T-helper 1 cell treated with Interleukin-12 subunit alpha and Interleukin-12 subunit beta and Interleukin-4 antibody, amounts not matched to agents 30 μg/mL and 1 μg/mL, for 36 hours (primary cell): Measurements from ENCODE around the gene ACSL4.
"Not testable (repeated sequence)": the region's sequence is repeated elsewhere in the genome, so short reads cannot be mapped to it uniquely, and the experiment has no call there.

Experiments used
- H3K27ac Mint-ChIP-seq: one replicate; pipeline ENCODE4 v1.8.0; 2021; ENCODE audit warnings: mild to moderate bottlenecking, mixed read lengths
- H3K27me3 Mint-ChIP-seq: one replicate; pipeline ENCODE4 v1.8.0; 2021; ENCODE audit warnings: low read depth, mixed read lengths
- H3K36me3 Mint-ChIP-seq: one replicate; pipeline ENCODE4 v1.8.0; 2021; ENCODE audit warnings: low read depth, mixed read lengths
- H3K4me1 Mint-ChIP-seq: one replicate; pipeline ENCODE4 v1.8.0; 2021; ENCODE audit warnings: low read depth, mixed read lengths
- H3K4me3 Mint-ChIP-seq: one replicate; pipeline ENCODE4 v1.8.0; 2021; ENCODE audit warnings: mild to moderate bottlenecking, moderate library complexity, mixed read lengths
- H3K9me3 Mint-ChIP-seq: one replicate; pipeline ENCODE4 v1.8.0; 2021; ENCODE audit warnings: mixed read lengths

The ACSL4 gene

DNA sequence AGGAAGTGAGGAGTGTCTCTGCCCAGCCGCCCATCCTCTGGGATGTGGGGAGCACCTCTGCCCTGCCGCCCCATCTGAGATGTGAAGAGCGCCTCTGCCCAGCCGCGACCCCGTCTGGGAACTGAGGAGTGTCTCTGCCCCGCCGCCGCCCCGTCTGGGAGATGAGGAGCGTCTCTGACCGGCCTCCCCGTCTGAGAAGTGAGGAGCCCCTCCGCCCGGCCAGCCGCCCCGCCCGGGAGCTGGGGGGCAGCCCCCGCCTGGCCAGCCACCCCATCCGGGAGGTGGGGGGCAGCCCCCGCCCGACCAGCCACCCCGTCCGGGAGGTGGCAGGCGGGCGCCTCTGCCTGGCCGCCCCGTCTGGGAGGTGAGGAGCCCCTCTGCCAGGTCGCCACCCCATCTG is 61.9 kb downstream of the ACSL4 start:
- not testable (repeated sequence) for H3K27me3 Mint-ChIP-seq, H3K4me1 Mint-ChIP-seq, H3K9me3 Mint-ChIP-seq, H3K4me3 Mint-ChIP-seq, H3K27ac Mint-ChIP-seq
- H3K36me3 Mint-ChIP-seq = peaks cover 17% of the 10 kb centered on the region

DNA sequence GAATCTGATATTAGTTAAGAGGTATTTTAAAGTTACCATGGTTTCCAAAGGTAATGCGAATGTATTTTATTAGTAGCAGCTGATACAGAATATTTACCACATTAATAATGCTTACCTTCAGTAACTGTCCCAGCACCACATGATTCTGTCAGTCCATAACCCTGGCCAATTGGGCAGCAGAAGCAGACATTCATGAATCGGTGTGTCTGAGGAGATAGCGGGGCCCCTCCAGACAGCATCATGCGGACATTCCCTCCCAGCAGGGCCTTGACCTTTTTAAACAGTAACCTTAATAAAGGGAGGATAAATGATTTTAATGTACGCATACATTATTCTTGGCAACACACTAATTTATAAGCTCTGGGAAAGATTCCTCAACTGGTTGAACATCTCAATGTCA is 65.1 kb downstream of the ACSL4 start:
- no peaks in the 10 kb centered on the region for H3K4me1 Mint-ChIP-seq
- H3K36me3 Mint-ChIP-seq = peaks cover 34% of the 10 kb centered on the region
- H3K27me3 Mint-ChIP-seq = no peaks in the 10 kb centered on the region
- H3K27ac Mint-ChIP-seq = no peak overlapping the region
- H3K4me3 Mint-ChIP-seq = no peak overlapping the region
- H3K9me3 Mint-ChIP-seq = no peaks in the 10 kb centered on the region

DNA sequence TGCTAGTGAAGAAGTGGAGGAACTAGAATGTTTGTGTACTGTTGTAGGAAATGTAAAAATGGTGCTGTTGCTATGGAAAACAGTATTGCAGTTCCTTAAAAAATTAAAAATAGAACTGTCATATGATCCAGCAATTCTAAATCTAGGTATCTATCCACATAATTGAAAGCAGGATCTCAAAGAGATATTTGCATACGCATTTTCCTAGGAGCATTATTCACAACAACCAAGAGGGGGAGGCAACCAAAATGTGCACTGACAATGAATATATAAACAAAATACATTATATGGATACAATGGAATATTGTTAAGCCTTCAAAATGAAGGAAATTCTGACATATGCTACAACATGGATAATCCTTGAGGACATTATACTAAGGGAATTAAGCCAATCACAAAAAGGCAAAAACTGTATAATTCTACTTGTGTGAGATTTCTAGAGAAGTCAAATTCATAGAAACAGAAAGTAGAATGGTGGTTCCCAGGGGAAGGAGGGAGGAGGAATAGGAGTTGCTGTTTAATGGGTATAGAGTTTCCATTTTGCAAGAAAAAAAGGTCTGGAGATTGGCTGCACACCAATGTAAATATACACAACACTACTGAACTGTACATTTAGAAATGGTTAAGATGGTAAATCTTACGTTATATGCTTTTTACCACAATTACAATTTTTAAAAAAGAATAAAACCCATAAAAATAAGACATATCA is 72.5 kb downstream of the ACSL4 start:
- H3K27ac Mint-ChIP-seq = no peak overlapping the region
- H3K9me3 Mint-ChIP-seq = peaks cover 10% of the 10 kb centered on the region
- H3K27me3 Mint-ChIP-seq = no peaks in the 10 kb centered on the region
- H3K36me3 Mint-ChIP-seq = peaks cover 58% of the 10 kb centered on the region
- peaks cover 3% of the 10 kb centered on the region for H3K4me1 Mint-ChIP-seq
- H3K4me3 Mint-ChIP-seq = no peak overlapping the region

DNA sequence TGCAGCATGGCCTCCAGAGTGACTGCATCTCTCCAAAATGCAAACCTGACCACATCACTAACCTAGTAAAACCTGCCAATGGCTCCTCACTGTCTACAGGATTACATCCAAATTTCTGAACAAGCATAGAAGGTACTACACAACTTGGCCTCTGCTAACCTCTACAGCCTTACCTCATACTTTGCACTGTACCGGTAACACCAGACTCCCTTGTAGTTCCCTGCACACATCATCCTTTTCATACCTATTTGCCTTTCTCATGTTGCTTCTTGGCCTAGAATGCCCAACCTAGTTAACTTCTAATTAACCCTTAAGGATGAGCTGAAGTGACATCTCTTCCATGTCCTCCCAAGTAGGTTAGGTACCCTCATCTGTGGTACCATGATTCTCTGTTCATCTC is 74.7 kb downstream of the ACSL4 start:
- peaks cover 52% of the 10 kb centered on the region for H3K36me3 Mint-ChIP-seq
- no peak overlapping the region for H3K27ac Mint-ChIP-seq
- no peak overlapping the region for H3K4me3 Mint-ChIP-seq
- peaks cover 3% of the 10 kb centered on the region for H3K4me1 Mint-ChIP-seq
- H3K27me3 Mint-ChIP-seq = no peaks in the 10 kb centered on the region
- peaks cover 10% of the 10 kb centered on the region for H3K9me3 Mint-ChIP-seq

DNA sequence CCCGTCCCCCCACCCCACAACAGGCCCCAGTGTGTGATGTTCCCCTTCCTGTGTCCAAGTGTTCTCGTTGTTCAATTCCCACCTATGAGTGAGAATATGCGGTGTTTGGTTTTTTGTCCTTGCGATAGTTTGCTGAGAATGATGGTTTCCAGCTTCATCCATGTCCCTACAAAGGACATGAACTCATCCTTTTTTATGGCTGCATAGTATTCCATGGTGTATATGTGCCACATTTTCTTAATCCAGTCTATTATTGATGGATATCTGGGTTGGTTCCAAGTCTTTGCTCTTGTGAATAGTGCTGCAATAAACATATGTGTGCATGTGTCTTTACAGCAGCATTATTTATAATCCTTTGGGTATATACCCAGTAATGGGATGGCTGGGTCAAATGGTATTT is 75.7 kb downstream of the ACSL4 start:
- H3K36me3 Mint-ChIP-seq = peaks cover 46% of the 10 kb centered on the region
- not testable (repeated sequence) for H3K4me1 Mint-ChIP-seq, H3K27ac Mint-ChIP-seq, H3K4me3 Mint-ChIP-seq, H3K27me3 Mint-ChIP-seq, H3K9me3 Mint-ChIP-seq

DNA sequence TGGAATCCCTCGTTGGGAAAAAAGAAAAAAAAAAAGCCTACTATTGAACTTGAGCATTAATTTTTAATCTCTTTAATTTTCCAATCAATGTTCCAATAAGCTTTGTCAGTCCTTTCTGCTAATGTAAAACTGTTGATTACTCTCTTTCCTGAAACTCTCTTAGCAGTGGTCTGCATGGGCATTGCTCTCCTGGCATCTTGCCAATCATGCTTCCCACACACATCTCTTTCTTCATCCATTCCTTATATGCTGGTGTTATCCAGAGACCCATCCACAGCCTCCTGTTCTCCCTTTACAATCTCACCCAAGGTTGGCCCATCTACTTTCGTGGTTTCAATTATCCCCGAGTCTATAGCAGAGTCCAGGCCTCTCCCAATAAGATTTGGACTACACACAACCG is 76.3 kb downstream of the ACSL4 start:
- Mint-ChIP-seq H3K4me1 (peaks cover 3% of the 10 kb centered on the region), H3K36me3 (peaks cover 43% of the 10 kb centered on the region), H3K27me3 (no peaks in the 10 kb centered on the region), H3K4me3 (no peak overlapping the region), H3K9me3 (peaks cover 10% of the 10 kb centered on the region), H3K27ac (no peak overlapping the region)

DNA sequence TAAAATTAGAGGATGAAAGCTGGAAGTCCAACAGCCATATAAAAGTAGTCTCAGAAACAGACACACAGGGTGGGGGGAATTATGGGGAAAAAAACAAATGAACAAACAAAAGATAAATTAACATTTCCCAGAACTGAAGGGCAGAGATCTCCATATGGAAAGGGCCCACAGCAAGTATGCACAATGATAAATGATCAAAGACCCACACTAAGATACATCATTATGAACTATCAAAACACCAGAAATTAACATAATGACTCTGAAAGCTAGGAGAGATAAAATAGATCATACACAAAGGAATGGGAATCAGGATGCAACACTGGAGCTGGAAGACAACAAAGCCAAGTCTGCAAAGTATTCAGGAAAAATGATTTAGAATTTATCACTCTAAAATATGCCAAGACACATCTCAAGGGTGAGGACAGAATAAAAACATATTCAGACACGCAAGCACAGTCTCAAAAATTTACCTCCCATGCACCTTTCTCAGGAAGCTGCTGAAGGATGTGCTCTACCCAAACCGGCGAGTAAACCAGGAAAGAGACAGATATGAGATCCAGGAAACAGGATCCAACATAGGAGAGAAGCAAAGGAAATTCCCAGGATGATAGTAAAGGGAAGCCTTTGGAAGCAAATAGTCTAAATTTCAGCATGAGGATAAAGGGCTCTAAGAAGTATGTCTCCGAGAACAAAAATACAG is 77.4 kb downstream of the ACSL4 start:
- Mint-ChIP-seq H3K4me1 (peaks cover 3% of the 10 kb centered on the region), H3K36me3 (peaks cover 41% of the 10 kb centered on the region), H3K4me3 (no peak overlapping the region), H3K27me3 (no peaks in the 10 kb centered on the region), H3K27ac (no peak overlapping the region), H3K9me3 (peaks cover 10% of the 10 kb centered on the region)

DNA sequence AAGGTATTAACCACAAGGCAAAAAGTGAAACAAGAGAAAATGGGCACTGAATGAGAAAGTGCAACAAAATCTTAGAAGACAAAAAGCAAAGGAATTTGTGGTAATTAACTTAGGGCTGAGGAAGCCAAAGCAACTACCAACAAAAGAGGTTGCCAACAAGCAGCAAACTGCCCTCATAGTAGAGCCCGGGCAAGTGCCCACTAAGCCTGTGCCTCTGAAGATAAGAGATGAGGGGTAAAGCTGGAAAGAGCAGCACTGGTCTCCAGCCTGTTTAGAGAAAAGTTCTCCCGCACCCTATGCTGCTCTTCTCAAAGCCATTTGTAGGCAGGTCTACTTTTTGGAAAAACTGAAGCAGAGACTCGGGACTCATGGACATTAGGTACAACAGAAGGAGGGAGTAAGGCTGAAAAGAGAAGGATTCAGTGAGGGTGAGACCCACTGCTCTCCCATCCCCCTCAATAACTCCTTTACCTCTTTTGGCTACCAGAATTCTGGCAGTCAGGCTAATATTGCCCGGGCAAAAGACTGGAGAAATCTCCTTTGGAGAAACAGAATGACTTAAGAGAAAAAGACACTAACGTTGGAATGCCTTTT is 78.4 kb downstream of the ACSL4 start:
- no peak overlapping the region for H3K4me3 Mint-ChIP-seq
- H3K9me3 Mint-ChIP-seq = peaks cover 10% of the 10 kb centered on the region
- H3K4me1 Mint-ChIP-seq = peaks cover 3% of the 10 kb centered on the region
- no peaks in the 10 kb centered on the region for H3K27me3 Mint-ChIP-seq
- H3K27ac Mint-ChIP-seq = no peak overlapping the region
- H3K36me3 Mint-ChIP-seq = peaks cover 32% of the 10 kb centered on the region

DNA sequence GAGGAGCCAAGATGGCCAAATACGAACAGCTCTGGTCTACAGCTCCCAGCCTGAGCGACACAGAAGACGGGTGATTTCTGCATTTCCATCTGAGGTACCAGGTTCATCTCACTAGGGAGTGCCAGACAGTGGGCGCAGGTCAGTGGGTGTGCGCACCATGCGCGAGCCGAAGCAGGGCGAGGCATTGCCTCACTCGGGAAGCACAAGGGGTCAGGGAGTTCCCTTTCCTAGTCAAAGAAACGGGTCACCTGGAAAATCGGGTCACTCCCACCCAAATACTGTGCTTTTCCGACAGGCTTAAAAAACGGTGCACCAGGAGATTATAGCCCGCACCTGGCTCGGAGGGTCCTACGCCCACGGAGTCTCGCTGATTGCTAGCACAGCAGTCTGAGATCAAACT is 88.4 kb downstream of the ACSL4 start:
- H3K4me3 Mint-ChIP-seq, H3K27ac Mint-ChIP-seq, H3K27me3 Mint-ChIP-seq, H3K4me1 Mint-ChIP-seq, H3K9me3 Mint-ChIP-seq: not testable (repeated sequence)
- H3K36me3 Mint-ChIP-seq = peaks cover 12% of the 10 kb centered on the region

DNA sequence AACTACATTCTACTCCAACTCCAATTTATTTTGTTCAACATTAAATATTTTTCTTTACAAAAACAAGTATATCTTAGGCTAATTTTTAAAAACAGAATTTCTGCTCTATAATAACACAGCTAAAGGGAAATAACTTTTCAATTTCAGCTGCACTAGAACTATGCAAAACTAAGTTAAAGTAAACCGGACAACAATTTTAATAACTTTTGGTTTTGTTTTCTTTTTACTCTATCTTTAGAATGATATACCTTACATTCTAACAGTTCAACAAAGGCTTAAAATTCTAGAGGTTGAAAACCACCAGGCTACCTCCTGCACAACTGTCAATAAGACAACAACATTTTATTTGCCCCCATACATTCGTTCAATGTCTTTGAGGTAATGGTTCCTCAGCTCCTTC is 89.4 kb downstream of the ACSL4 start:
- Mint-ChIP-seq H3K9me3 (no peaks in the 10 kb centered on the region), H3K27me3 (no peaks in the 10 kb centered on the region), H3K4me3 (no peak overlapping the region), H3K27ac (no peak overlapping the region), H3K36me3 (peaks cover 12% of the 10 kb centered on the region), H3K4me1 (peaks cover 13% of the 10 kb centered on the region)

DNA sequence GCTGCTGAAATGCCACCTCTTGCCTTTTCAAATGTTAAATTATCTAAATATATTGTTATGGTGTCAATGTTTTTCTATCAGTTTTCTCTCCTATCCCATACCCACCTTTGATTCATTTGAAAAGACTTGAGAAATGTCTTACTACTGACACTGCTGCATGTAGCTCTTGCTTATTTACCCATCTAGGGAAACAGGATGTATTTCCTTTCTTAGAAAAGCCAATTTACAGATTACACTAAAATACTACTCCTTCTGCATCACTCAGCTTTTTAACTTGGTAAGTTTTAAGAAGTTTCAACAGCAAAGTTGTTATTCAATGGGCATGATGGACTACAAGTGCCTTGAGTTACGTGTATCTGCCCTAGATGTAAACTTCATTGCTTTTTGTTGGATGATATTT is 94.9 kb downstream of the ACSL4 start:
- H3K36me3 Mint-ChIP-seq = peaks cover 18% of the 10 kb centered on the region
- peak overlapping the region; percentile 12 for H3K4me3 Mint-ChIP-seq
- no peaks in the 10 kb centered on the region for H3K27me3 Mint-ChIP-seq
- H3K4me1 Mint-ChIP-seq = peaks cover 22% of the 10 kb centered on the region
- no peaks in the 10 kb centered on the region for H3K9me3 Mint-ChIP-seq
- peak overlapping the region; percentile 83 for H3K27ac Mint-ChIP-seq

DNA sequence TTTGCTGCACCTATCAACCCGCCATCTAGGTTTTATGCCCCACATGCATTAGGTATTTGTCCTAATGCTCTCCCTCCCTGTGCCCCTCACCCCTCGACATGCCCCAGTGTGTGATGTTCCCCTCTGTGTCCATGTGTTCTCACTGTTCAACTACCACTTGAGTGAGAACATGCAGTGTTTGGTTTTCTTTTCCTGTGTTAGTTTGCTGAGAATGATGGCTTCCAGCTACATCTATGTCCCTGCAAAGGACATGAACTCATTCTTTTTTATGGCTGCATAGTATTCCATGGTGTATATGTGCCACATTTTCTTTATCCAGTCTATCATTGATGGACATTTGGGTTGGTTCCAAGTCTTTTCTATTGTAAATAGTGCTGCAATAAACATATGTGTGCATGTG is 95.6 kb downstream of the ACSL4 start:
- peaks cover 22% of the 10 kb centered on the region for H3K4me1 Mint-ChIP-seq
- not testable (repeated sequence) for H3K27ac Mint-ChIP-seq, H3K27me3 Mint-ChIP-seq, H3K4me3 Mint-ChIP-seq, H3K9me3 Mint-ChIP-seq
- H3K36me3 Mint-ChIP-seq = peaks cover 18% of the 10 kb centered on the region

DNA sequence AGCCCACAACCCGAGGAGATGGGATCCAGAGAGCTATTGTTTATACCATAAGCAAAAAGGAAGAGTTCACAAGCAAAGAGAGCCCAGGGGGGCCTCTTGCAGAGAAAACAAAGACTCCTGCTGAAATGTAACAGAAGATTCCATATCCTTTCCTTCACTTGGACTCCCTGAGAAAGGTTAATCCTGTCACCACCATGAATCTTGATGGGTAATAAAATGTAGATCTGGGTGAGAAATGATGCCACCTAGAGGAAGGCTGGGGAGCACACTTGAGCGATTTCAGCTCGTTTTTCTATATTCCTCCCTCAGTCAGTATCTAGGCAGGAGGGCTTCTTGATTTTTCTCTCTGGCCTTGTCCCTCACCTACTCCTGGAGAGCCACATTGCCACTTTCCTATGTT is 97.9 kb downstream of the ACSL4 start:
- Mint-ChIP-seq H3K4me1 (peaks cover 22% of the 10 kb centered on the region), H3K27me3 (no peaks in the 10 kb centered on the region), H3K27ac (no peak overlapping the region), H3K36me3 (peaks cover 17% of the 10 kb centered on the region), H3K4me3 (no peak overlapping the region), H3K9me3 (no peaks in the 10 kb centered on the region)

DNA sequence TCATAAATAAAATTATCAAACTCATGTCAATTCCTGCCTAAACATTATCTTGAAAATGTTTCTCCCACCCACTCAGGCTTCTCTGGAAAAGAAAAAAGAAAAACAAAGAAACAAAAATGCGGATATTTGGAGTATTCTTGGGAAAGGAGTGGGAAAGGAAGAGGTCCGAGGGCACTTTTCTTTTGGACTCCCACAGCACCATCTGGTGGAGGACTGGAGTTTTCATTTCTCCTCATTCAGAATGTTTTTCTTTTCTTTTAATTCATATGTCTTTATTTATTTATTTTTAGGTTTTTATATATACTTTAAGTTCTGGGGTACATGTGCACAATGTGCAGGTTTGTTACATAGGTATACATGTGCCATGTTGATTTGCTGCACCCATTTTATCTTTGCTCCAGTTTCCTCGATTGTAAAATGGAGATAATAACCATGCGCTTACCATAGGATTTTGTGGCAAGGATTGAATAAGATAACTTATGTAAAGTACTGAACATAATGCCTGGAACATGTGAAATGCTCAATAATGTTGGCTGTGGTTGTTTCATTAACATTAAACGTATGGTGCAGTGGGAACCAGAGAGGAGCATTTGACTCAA is 100.1 kb downstream of the ACSL4 start:
- no peak overlapping the region for H3K4me3 Mint-ChIP-seq
- H3K27ac Mint-ChIP-seq = no peak overlapping the region
- H3K27me3 Mint-ChIP-seq = no peaks in the 10 kb centered on the region
- H3K4me1 Mint-ChIP-seq = peaks cover 11% of the 10 kb centered on the region
- H3K9me3 Mint-ChIP-seq = no peaks in the 10 kb centered on the region
- H3K36me3 Mint-ChIP-seq = peaks cover 13% of the 10 kb centered on the region

DNA sequence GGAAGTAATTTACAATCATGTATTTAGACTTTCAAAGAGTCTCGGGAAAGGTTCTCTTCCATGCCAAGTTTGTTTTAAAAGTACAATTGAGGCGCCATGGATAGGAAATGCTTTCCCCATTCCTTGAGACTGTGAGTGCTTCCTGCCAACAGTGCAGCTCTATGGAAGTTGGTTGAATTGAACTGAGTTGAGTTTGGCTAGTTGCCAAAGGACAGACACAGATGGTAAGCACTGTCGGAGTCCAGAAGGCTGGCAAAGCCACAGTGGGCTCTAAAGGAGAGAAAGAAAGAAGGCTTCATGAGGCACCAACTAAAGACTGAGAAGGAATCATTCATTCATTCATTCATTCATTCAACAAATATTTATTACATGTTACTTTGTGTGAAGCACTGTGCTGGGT is 103.7 kb downstream of the ACSL4 start:
- no peaks in the 10 kb centered on the region for H3K9me3 Mint-ChIP-seq
- no peaks in the 10 kb centered on the region for H3K27me3 Mint-ChIP-seq
- no peak overlapping the region for H3K27ac Mint-ChIP-seq
- peaks cover 3% of the 10 kb centered on the region for H3K36me3 Mint-ChIP-seq
- no peaks in the 10 kb centered on the region for H3K4me1 Mint-ChIP-seq
- H3K4me3 Mint-ChIP-seq = no peak overlapping the region
